Measurements from ENCODE around the gene SPDYE4.

DNA sequence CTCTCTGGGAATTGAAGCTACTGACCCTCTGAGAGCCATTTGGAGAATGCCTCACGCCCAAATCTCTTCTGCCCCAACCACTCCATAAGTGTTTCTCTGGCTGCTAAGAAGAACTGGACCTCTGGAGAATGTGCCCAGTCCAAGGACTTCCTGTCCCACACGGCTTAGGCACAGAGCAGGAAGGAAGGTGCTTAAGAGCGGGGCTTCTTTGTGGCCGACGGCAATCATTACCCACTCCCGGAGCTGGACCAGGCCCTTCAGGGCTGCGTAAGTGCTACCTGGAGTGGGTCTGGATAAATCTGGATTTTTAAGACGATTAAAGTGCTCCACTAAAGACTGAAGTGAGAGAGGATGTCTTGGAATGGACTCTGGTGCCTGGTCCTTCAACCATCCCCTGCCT, 15.5 kb downstream of the SPDYE4 start:
- TF ChIP-seq, protein P1, sequence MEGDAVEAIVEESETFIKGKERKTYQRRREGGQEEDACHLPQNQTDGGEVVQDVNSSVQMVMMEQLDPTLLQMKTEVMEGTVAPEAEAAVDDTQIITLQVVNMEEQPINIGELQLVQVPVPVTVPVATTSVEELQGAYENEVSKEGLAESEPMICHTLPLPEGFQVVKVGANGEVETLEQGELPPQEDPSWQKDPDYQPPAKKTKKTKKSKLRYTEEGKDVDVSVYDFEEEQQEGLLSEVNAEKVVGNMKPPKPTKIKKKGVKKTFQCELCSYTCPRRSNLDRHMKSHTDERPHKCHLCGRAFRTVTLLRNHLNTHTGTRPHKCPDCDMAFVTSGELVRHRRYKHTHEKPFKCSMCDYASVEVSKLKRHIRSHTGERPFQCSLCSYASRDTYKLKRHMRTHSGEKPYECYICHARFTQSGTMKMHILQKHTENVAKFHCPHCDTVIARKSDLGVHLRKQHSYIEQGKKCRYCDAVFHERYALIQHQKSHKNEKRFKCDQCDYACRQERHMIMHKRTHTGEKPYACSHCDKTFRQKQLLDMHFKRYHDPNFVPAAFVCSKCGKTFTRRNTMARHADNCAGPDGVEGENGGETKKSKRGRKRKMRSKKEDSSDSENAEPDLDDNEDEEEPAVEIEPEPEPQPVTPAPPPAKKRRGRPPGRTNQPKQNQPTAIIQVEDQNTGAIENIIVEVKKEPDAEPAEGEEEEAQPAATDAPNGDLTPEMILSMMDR (IDR thresholded peaks at IDR 0.05; ENCODE audit: insufficient read depth, low read length), result no peak
- TF ChIP-seq, protein P2, sequence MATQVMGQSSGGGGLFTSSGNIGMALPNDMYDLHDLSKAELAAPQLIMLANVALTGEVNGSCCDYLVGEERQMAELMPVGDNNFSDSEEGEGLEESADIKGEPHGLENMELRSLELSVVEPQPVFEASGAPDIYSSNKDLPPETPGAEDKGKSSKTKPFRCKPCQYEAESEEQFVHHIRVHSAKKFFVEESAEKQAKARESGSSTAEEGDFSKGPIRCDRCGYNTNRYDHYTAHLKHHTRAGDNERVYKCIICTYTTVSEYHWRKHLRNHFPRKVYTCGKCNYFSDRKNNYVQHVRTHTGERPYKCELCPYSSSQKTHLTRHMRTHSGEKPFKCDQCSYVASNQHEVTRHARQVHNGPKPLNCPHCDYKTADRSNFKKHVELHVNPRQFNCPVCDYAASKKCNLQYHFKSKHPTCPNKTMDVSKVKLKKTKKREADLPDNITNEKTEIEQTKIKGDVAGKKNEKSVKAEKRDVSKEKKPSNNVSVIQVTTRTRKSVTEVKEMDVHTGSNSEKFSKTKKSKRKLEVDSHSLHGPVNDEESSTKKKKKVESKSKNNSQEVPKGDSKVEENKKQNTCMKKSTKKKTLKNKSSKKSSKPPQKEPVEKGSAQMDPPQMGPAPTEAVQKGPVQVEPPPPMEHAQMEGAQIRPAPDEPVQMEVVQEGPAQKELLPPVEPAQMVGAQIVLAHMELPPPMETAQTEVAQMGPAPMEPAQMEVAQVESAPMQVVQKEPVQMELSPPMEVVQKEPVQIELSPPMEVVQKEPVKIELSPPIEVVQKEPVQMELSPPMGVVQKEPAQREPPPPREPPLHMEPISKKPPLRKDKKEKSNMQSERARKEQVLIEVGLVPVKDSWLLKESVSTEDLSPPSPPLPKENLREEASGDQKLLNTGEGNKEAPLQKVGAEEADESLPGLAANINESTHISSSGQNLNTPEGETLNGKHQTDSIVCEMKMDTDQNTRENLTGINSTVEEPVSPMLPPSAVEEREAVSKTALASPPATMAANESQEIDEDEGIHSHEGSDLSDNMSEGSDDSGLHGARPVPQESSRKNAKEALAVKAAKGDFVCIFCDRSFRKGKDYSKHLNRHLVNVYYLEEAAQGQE (IDR thresholded peaks at IDR 0.05; ENCODE audit: insufficient replicate concordance, low read depth), result no peak
- no peak for TF ChIP-seq POLR2AphosphoS5 (IDR thresholded peaks at IDR 0.05; ENCODE audit: low read depth)

All from HL-60 (cell line).